ENCODE measurements around the gene UBE2V1. TPM values are rescaled to one million over a fixed set of nuclear protein-coding genes. Genes with fewer than 3 reads are reported as not detected.
"Not testable (repeated sequence)": the region's sequence is repeated elsewhere in the genome, so short reads cannot be mapped to it uniquely, and the experiment has no call there.

The UBE2V1 gene
- total and polyA plus RNA-seq, 7 donors: 45.2 to 165 (median 60.3) TPM

GRCh38 chr20:50138120-50138478, 25.1 kb upstream of the UBE2V1 start:
- Histone ChIP-seq H3K27ac (peak overlapping the region; percentile 89), H3K9me3 (no peaks in the 10 kb centered on the region), H3K36me3 (ENCODE audit: insufficient read depth in 1 of 2, low read depth in 1 of 2) (peaks cover 0 to 24% of the 10 kb centered on the region in 2 donors), H3K27me3 (ENCODE audit: insufficient read depth in 3 of 3, low read length in 2 of 3) (no peaks in the 10 kb centered on the region), H3K4me3 (no peak overlapping the region), H3K4me1 (peaks cover 43% of the 10 kb centered on the region)
- 71 to 87% (median 75%) methylated on average over 5 of the region's 5 CpGs for WGBS, 3 donors
- intact Hi-C loops (cut with DNase I): no loop called here
- DNase-seq (no peak), ATAC-seq (peak in 3 of 4 donors; percentile 25 to 45 (median 34))
- TF ChIP-seq, protein P1, sequence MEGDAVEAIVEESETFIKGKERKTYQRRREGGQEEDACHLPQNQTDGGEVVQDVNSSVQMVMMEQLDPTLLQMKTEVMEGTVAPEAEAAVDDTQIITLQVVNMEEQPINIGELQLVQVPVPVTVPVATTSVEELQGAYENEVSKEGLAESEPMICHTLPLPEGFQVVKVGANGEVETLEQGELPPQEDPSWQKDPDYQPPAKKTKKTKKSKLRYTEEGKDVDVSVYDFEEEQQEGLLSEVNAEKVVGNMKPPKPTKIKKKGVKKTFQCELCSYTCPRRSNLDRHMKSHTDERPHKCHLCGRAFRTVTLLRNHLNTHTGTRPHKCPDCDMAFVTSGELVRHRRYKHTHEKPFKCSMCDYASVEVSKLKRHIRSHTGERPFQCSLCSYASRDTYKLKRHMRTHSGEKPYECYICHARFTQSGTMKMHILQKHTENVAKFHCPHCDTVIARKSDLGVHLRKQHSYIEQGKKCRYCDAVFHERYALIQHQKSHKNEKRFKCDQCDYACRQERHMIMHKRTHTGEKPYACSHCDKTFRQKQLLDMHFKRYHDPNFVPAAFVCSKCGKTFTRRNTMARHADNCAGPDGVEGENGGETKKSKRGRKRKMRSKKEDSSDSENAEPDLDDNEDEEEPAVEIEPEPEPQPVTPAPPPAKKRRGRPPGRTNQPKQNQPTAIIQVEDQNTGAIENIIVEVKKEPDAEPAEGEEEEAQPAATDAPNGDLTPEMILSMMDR (IDR thresholded peaks at IDR 0.05): no peak

DNA sequence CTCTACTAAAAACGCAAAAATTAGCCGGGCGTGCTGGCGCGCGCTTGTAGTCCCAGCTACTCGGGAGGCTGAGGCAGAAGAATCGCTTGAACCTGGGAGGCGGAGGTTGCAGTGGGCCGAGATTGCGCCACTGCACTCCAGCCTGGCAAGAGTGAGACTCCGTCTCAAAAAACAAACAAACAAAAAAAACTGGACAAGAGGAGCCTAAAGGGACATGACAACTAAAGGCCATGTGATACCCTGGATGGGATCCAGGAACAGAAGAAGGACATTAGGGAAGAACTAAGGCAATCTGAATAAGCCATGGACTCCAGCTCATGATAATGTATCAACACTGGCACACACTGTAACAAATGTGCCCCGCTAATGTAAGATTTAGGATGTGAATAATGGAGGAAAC, 24.8 kb upstream of the UBE2V1 start:
- H3K9me3 ChIP-seq; H3K4me3 ChIP-seq; intact Hi-C loops (cut with DNase I); H3K27me3 ChIP-seq (ENCODE audit: insufficient read depth in 3 of 3, low read length in 2 of 3): not testable (repeated sequence)
- Histone ChIP-seq H3K27ac (peak overlapping the region; percentile 89), H3K36me3 (ENCODE audit: insufficient read depth in 1 of 2, low read depth in 1 of 2) (peaks cover 0 to 20% of the 10 kb centered on the region in 2 donors), H3K4me1 (peaks cover 47% of the 10 kb centered on the region)
- 47 to 71% (median 53%) methylated on average over 13 of the region's 13 CpGs for WGBS, 3 donors
- ATAC-seq (peak; percentile 11 to 66 (median 33)), DNase-seq (peak; percentile 53 to 85)

DNA sequence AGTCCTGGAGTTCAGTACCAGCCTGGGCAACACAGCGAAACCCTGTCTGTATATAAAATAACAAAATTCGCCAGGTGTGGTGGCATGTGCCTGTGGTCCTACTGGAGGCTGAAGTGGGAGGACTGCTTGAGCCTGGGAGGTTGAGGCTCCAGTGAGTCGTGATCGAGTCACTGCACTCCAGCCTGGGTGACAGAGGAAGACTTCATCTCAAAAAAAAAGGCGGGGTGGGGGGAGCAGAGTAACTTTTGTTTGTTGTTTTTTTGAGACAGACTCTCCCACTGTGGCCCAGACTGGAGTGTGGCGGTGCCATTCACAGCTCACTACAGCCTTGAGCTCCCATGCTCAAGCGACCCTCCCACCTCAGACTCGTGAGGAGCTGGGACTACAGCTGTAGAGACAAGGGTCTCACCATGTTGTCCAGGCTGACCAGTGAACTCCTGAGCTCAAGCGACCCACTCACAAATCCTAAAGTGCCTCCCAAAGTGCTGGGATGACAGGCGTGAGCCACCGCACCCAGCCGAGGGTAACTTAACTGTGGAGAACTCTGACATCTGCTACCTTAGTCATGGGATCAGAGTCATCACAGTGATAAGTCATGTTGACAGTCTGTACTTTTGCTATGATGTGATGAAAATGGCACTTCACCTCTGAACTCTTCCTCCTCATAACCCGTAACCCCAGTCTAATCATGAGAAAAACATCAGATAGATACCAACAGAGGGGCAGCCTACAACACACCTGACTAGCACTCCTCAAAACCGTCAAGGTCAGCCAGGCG, 24.1 kb upstream of the UBE2V1 start:
- peak; percentile 29 to 49 (median 44) for ATAC-seq
- Histone ChIP-seq H3K36me3 (ENCODE audit: insufficient read depth in 1 of 2, low read depth in 1 of 2) (peaks cover 0 to 13% of the 10 kb centered on the region in 2 donors), H3K27ac (peak overlapping the region; percentile 89), H3K4me3 (no peak overlapping the region), H3K9me3 (no peaks in the 10 kb centered on the region), H3K4me1 (peaks cover 54% of the 10 kb centered on the region), H3K27me3 (ENCODE audit: insufficient read depth in 3 of 3, low read length in 2 of 3) (no peaks in the 10 kb centered on the region)
- no peak for DNase-seq
- intact Hi-C loops (cut with DNase I): no loop called here
- WGBS, 3 donors: 85 to 90% (median 86%) methylated on average over 15 of the region's 15 CpGs
- TF ChIP-seq, protein P1 (IDR thresholded peaks at IDR 0.05): no peak

GRCh38 chr20:50135157-50135556, 22.2 kb upstream of the UBE2V1 start:
- H3K9me3 ChIP-seq; H3K27me3 ChIP-seq (ENCODE audit: insufficient read depth in 3 of 3, low read length in 2 of 3); H3K36me3 ChIP-seq (ENCODE audit: insufficient read depth in 1 of 2, low read depth in 1 of 2); intact Hi-C loops (cut with DNase I); ATAC-seq; DNase-seq; H3K4me3 ChIP-seq: not testable (repeated sequence)
- 78 to 95% (median 94%) methylated on average over 7 of the region's 7 CpGs for WGBS, 3 donors
- Histone ChIP-seq H3K4me1 (peaks cover 73% of the 10 kb centered on the region), H3K27ac (peak overlapping the region; percentile 89)

DNA sequence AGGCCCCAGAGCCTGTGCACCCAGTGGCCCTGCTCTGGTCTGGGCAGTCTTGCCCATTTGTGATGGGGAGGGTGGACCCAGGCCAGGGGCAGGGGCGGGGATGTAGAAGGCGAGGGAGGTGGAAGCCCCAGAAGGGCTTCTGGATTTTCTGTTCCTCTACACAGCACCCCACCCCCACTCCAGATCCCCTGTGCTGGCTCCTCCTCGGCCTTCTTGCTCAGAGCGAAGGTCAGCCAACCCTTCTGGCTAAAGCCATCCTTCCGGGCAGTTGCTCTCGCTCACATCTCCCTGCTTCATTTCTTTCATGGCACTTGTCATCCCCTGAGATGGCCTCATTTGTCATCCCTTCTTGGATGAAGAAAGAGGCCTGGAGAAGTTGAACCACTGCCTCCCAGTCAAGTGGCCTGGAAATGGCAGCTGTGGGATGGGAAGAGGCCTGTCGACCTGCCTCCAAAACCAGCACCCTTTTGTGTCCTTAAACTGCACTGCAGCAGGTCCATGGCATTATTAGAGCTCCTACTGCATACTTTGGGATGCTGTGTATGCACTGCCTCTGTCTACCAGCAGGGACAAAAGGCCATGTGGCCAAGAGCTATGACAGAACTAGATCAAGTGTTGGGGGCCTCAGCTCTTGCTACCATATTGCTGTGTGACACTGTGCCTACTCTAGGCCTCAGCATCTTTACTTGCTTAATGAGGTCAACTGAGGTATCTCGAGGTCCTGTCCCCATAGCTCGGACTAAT, 20.7 kb upstream of the UBE2V1 start:
- peaks cover 80% of the 10 kb centered on the region for H3K4me1 ChIP-seq
- peaks cover 7 to 21% of the 10 kb centered on the region in 2 donors for H3K36me3 ChIP-seq (ENCODE audit: insufficient read depth in 1 of 2, low read depth in 1 of 2)
- TF ChIP-seq, protein P1 (IDR thresholded peaks at IDR 0.05): peak; percentile 23
- ATAC-seq (peak; percentile 76 to 85 (median 81)), DNase-seq (peak; percentile 76 to 87)
- no peaks in the 10 kb centered on the region for H3K9me3 ChIP-seq
- intact Hi-C loops (cut with DNase I): no loop called here
- no peak overlapping the region for H3K4me3 ChIP-seq
- 38 to 47% (median 38%) methylated on average over 7 to 9 of the region's 9 CpGs for WGBS, 3 donors
- peak overlapping the region; percentile 89 for H3K27ac ChIP-seq
- no peaks in the 10 kb centered on the region for H3K27me3 ChIP-seq (ENCODE audit: insufficient read depth in 3 of 3, low read length in 2 of 3)
